Prostate gland (tissue), 2 donors: ENCODE results near the gene ACTR3.

Experiments used
- CTCF ChIP-seq, 4 experiments: fragments of 200-600 bp in 2 of 4; fragments of 450-650 bp in 2 of 4; sonication (generic) in 2 of 4; IDR thresholded peaks; 1 replicate in 3 of 4; 2 replicates in 1 of 4; pipeline ENCODE4 v1.5.1; 2016 to 2019; ENCODE audit warnings: antibody characterized with exemption in 4 of 4, mild to moderate bottlenecking in 2 of 4, moderate library complexity in 2 of 4
- POLR2A ChIP-seq: fragments of 450-650 bp; IDR thresholded peaks from one replicate; pipeline ENCODE4 v1.6.1; 2016; ENCODE audit warnings: antibody characterized with exemption, mild to moderate bottlenecking
- POLR2AphosphoS5 ChIP-seq: sonication (generic); formaldehyde crosslinking; IDR thresholded peaks from one replicate; pipeline ENCODE4 v1.6.1; 2017; ENCODE audit warnings: antibody characterized with exemption

DNA sequence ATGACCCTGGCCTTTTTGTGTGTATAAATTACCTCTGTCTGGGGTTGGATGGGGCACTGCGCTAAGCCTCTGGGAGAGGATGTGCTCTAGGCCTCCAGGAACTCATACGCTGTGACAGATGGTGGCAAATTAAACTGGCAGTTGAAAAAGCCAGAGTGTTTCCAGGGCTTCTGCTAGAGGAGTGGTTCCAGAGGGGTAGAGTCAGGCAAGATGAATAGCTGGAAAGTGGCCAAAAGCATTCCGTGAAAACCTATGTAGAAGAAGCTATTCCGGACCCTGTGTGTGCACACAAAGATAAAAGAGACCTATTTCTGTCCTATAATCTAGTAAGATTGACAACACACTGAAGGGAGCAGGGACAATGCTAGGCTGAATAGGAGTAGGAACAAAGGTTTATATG lies 84.8 kb downstream of the ACTR3 start:
- TF ChIP-seq CTCF (IDR thresholded peaks at IDR 0.05) (no peak), POLR2A (no peak), POLR2AphosphoS5 (no peak)
